HG02970 (cell line): ENCODE results near the gene MYH11.
"Not testable (repeated sequence)": the region's sequence is repeated elsewhere in the genome, so short reads cannot be mapped to it uniquely, and the experiment has no call there.

Source experiments
- ATAC-seq: cut with Tn5 transposase; IDR thresholded peaks from one replicate; pipeline ENCODE4 v1.9.1; 2021; ENCODE audit warnings: mild to moderate bottlenecking, moderate library complexity, moderate number of reproducible peaks; ENCODE audit not compliant: unreplicated experiment, low FRiP score

The MYH11 gene

GRCh38 chr16:15879255-15879811 lies 22.5 kb upstream of the MYH11 start:
- ATAC-seq, result no peak

- no peak for ATAC-seq
These were observed 19.7 kb upstream of the MYH11 start for GRCh38 chr16:15876503-15876902.

GRCh38 chr16:15874745-15875314 lies 18.0 kb upstream of the MYH11 start:
- no peak for ATAC-seq

- no peak for ATAC-seq
These were observed 16.9 kb upstream of the MYH11 start for GRCh38 chr16:15873737-15874136.

- no peak for ATAC-seq
These were observed 16.5 kb upstream of the MYH11 start for GRCh38 chr16:15873301-15873700.

GRCh38 chr16:15870011-15870410 lies 13.2 kb upstream of the MYH11 start:
- ATAC-seq, result no peak

GRCh38 chr16:15866451-15866850 lies 9.6 kb upstream of the MYH11 start:
- ATAC-seq, result no peak

- no peak for ATAC-seq
These were observed 8.9 kb upstream of the MYH11 start for GRCh38 chr16:15865742-15866141.

- no peak for ATAC-seq
These were observed 8.1 kb upstream of the MYH11 start for GRCh38 chr16:15864939-15865338.

GRCh38 chr16:15861996-15862395 lies 5.2 kb upstream of the MYH11 start:
- ATAC-seq, result no peak

- no peak for ATAC-seq
These were observed 2.3 kb upstream of the MYH11 start for GRCh38 chr16:15858921-15859668.

GRCh38 chr16:15857724-15858560 lies 1.1 kb upstream of the MYH11 start:
- ATAC-seq, result no peak

- ATAC-seq, result no peak
These were observed 646 bp downstream of the MYH11 start for GRCh38 chr16:15856182-15856581.

GRCh38 chr16:15855704-15856003 lies 1.2 kb downstream of the MYH11 start:
- no peak for ATAC-seq

GRCh38 chr16:15854906-15855703 lies 1.7 kb downstream of the MYH11 start:
- no peak for ATAC-seq

- ATAC-seq, result no peak
These were observed 2.8 kb downstream of the MYH11 start for GRCh38 chr16:15854061-15854460.

GRCh38 chr16:15853021-15853420 lies 3.8 kb downstream of the MYH11 start:
- ATAC-seq, result no peak

GRCh38 chr16:15850555-15850954 lies 6.3 kb downstream of the MYH11 start:
- not testable (repeated sequence) for ATAC-seq

GRCh38 chr16:15849209-15849981 lies 7.4 kb downstream of the MYH11 start:
- no peak for ATAC-seq
